ENCODE measurements around the gene STXBP6. TPM values are rescaled to one million over a fixed set of nuclear protein-coding genes. Genes with fewer than 3 reads are reported as not detected.
A peak's percentile ranks its signal among the peaks of the same experiment; 100 is the strongest.

STXBP6 gene
- total and polyA plus RNA-seq, 2 of the 13 experiments (the other 11 are each of a cell fraction or from before 2014, with no cell fraction given) = 35.3 to 42.8 TPM

GRCh38 chr14:24818058-24818822, 231.7 kb downstream of the STXBP6 start (continued):
- TF ChIP-seq ZNF432 (CRISPR knock-in tag; IDR thresholded peaks at IDR 0.05; ENCODE audit: borderline replicate concordance) (0 out of 2 replicates have a peak, but pooled peaks have one; percentile 43), ZNF780A (CRISPR knock-in tag; IDR thresholded peaks at IDR 0.05) (peak; percentile 62; the same call in 1 of the 2 replicates), HMG20A (CRISPR knock-in tag; IDR thresholded peaks at IDR 0.05; ENCODE audit: borderline replicate concordance) (peak; percentile 72), NAIF1 (CRISPR knock-in tag; IDR thresholded peaks at IDR 0.05; ENCODE audit: borderline replicate concordance) (peak; percentile 85), MTA1 (CRISPR knock-in tag; IDR thresholded peaks at IDR 0.05; ENCODE audit: borderline replicate concordance) (no peak; the same call in 1 of the 2 replicates), MTF2 (CRISPR knock-in tag; IDR thresholded peaks at IDR 0.05; ENCODE audit: borderline replicate concordance) (no peak; the same call in 1 of the 2 replicates), ZNF644 (CRISPR knock-in tag; IDR thresholded peaks at IDR 0.05; ENCODE audit: low read depth) (peak; percentile 60), SOX13 (IDR thresholded peaks at IDR 0.05) (peak; percentile 83), SOX13 (CRISPR knock-in tag; conservative IDR thresholded peaks at IDR 0.05 in 1 of 2, IDR thresholded peaks at IDR 0.05 in 1 of 2) (peak in 1 of 2 experiments; percentile 96; a peak in 2 of 4 replicates), ZNF737 (CRISPR knock-in tag; IDR thresholded peaks at IDR 0.05; ENCODE audit: borderline replicate concordance) (peak; percentile 97), FOSL1 (CRISPR knock-in tag; IDR thresholded peaks at IDR 0.05; ENCODE audit: borderline replicate concordance) (peak; percentile 29; the same call in 1 of the 2 replicates), ZNF598 (CRISPR knock-in tag; IDR thresholded peaks at IDR 0.05; ENCODE audit: borderline replicate concordance) (peak; percentile 88), TCF7 (IDR thresholded peaks at IDR 0.05; ENCODE audit: low read depth) (peak; percentile 88), ZNF878 (CRISPR knock-in tag; IDR thresholded peaks at IDR 0.05) (peak; percentile 48)
- TF ChIP-seq, protein P1, sequence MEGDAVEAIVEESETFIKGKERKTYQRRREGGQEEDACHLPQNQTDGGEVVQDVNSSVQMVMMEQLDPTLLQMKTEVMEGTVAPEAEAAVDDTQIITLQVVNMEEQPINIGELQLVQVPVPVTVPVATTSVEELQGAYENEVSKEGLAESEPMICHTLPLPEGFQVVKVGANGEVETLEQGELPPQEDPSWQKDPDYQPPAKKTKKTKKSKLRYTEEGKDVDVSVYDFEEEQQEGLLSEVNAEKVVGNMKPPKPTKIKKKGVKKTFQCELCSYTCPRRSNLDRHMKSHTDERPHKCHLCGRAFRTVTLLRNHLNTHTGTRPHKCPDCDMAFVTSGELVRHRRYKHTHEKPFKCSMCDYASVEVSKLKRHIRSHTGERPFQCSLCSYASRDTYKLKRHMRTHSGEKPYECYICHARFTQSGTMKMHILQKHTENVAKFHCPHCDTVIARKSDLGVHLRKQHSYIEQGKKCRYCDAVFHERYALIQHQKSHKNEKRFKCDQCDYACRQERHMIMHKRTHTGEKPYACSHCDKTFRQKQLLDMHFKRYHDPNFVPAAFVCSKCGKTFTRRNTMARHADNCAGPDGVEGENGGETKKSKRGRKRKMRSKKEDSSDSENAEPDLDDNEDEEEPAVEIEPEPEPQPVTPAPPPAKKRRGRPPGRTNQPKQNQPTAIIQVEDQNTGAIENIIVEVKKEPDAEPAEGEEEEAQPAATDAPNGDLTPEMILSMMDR (CRISPR knock-in tag; IDR thresholded peaks at IDR 0.05) = no peak
- TF ChIP-seq, protein P2, sequence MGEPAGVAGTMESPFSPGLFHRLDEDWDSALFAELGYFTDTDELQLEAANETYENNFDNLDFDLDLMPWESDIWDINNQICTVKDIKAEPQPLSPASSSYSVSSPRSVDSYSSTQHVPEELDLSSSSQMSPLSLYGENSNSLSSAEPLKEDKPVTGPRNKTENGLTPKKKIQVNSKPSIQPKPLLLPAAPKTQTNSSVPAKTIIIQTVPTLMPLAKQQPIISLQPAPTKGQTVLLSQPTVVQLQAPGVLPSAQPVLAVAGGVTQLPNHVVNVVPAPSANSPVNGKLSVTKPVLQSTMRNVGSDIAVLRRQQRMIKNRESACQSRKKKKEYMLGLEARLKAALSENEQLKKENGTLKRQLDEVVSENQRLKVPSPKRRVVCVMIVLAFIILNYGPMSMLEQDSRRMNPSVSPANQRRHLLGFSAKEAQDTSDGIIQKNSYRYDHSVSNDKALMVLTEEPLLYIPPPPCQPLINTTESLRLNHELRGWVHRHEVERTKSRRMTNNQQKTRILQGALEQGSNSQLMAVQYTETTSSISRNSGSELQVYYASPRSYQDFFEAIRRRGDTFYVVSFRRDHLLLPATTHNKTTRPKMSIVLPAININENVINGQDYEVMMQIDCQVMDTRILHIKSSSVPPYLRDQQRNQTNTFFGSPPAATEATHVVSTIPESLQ (CRISPR knock-in tag; conservative IDR thresholded peaks at IDR 0.05) = no peak
- TF ChIP-seq, protein P3, sequence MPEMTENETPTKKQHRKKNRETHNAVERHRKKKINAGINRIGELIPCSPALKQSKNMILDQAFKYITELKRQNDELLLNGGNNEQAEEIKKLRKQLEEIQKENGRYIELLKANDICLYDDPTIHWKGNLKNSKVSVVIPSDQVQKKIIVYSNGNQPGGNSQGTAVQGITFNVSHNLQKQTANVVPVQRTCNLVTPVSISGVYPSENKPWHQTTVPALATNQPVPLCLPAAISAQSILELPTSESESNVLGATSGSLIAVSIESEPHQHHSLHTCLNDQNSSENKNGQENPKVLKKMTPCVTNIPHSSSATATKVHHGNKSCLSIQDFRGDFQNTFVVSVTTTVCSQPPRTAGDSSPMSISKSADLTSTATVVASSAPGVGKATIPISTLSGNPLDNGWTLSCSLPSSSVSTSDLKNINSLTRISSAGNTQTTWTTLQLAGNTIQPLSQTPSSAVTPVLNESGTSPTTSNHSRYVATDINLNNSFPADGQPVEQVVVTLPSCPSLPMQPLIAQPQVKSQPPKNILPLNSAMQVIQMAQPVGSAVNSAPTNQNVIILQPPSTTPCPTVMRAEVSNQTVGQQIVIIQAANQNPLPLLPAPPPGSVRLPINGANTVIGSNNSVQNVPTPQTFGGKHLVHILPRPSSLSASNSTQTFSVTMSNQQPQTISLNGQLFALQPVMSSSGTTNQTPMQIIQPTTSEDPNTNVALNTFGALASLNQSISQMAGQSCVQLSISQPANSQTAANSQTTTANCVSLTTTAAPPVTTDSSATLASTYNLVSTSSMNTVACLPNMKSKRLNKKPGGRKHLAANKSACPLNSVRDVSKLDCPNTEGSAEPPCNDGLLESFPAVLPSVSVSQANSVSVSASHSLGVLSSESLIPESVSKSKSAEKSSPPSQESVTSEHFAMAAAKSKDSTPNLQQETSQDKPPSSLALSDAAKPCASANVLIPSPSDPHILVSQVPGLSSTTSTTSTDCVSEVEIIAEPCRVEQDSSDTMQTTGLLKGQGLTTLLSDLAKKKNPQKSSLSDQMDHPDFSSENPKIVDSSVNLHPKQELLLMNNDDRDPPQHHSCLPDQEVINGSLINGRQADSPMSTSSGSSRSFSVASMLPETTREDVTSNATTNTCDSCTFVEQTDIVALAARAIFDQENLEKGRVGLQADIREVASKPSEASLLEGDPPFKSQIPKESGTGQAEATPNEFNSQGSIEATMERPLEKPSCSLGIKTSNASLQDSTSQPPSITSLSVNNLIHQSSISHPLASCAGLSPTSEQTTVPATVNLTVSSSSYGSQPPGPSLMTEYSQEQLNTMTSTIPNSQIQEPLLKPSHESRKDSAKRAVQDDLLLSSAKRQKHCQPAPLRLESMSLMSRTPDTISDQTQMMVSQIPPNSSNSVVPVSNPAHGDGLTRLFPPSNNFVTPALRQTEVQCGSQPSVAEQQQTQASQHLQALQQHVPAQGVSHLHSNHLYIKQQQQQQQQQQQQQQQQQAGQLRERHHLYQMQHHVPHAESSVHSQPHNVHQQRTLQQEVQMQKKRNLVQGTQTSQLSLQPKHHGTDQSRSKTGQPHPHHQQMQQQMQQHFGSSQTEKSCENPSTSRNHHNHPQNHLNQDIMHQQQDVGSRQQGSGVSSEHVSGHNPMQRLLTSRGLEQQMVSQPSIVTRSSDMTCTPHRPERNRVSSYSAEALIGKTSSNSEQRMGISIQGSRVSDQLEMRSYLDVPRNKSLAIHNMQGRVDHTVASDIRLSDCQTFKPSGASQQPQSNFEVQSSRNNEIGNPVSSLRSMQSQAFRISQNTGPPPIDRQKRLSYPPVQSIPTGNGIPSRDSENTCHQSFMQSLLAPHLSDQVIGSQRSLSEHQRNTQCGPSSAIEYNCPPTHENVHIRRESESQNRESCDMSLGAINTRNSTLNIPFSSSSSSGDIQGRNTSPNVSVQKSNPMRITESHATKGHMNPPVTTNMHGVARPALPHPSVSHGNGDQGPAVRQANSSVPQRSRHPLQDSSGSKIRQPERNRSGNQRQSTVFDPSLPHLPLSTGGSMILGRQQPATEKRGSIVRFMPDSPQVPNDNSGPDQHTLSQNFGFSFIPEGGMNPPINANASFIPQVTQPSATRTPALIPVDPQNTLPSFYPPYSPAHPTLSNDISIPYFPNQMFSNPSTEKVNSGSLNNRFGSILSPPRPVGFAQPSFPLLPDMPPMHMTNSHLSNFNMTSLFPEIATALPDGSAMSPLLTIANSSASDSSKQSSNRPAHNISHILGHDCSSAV (CRISPR knock-in tag; IDR thresholded peaks at IDR 0.05; ENCODE audit: borderline replicate concordance) = no peak

All from HepG2 (cell line).